HL-60 (cell line): ENCODE results near the gene DHX34.
"Not testable (repeated sequence)": the region's sequence is repeated elsewhere in the genome, so short reads cannot be mapped to it uniquely, and the experiment has no call there.

Experiments used
- DNase-seq, 2 experiments: peaks; one replicate each; pipeline ENCODE4 v3.0.0-alpha.2; 2010 to 2020; ENCODE audit warnings: low read depth in 1 of 2, low spot score in 1 of 2
- H3K27ac ChIP-seq: fragments of 250-450 bp; sonication (Bioruptor Pico); replicated peaks from 2 replicates; pipeline ENCODE4 v1.5.1; 2020; ENCODE audit warnings: mild to moderate bottlenecking, moderate library complexity
- H3K27me3 ChIP-seq: fragments of 250-450 bp; sonication (Bioruptor Pico); 2 replicates; pipeline ENCODE4 v1.5.1; 2021; ENCODE audit warnings: mild to moderate bottlenecking, moderate library complexity; ENCODE audit not compliant: insufficient read depth, poor library complexity, severe bottlenecking
- H3K4me3 ChIP-seq: replicated peaks from 2 replicates; pipeline ENCODE4 v1.5.1; 2011; ENCODE audit warnings: mild to moderate bottlenecking, control low read depth, low read length; ENCODE audit not compliant: insufficient read depth
- CTCF ChIP-seq: IDR thresholded peaks from one replicate; pipeline ENCODE4 v1.5.1; 2011; ENCODE audit warnings: low read length, control low read depth, inconsistent platforms; ENCODE audit not compliant: insufficient read depth
- GABPA ChIP-seq: IDR thresholded peaks from 2 replicates; pipeline ENCODE4 v1.6.1; 2012; ENCODE audit warnings: low read depth
- POLR2AphosphoS5 ChIP-seq: IDR thresholded peaks from 2 replicates; pipeline ENCODE4 v1.6.1; 2012; ENCODE audit warnings: low read depth
- REST ChIP-seq: IDR thresholded peaks from 2 replicates; pipeline ENCODE4 v1.6.1; 2012; ENCODE audit warnings: low read depth; ENCODE audit not compliant: insufficient replicate concordance
- SPI1 ChIP-seq: IDR thresholded peaks from 2 replicates; pipeline ENCODE4 v1.6.1; 2012; ENCODE audit warnings: low read depth, mild to moderate bottlenecking, borderline replicate concordance
- long read RNA-seq: library from polyadenylated mRNA; unstranded; transcript quantifications from one replicate; pipeline ENCODE4 v2.0.0, GENCODE V29; 2020

The DHX34 gene
- long read RNA-seq, full-length matches to known transcripts = 4 of 22 reads
- long read RNA-seq, partial matches to known transcripts = 12 of 22 reads
- long read RNA-seq, other reads (novel, unspliced or antisense) = 6 of 22 reads

GRCh38 chr19:47348819-47349795 is at the start of gene DHX34:
Gene DHX34 (plus strand): TSS chr19:47349315. CDS start chr19:47353031, 3,716 bp downstream.
- TF ChIP-seq GABPA (0 out of 2 replicates have a peak, but pooled peaks have one; percentile 43), REST (no peak), CTCF (peak; percentile 92), SPI1 (no peak; the same call in 1 of the 2 replicates), POLR2AphosphoS5 (peak; percentile 90)
- H3K27ac ChIP-seq = peak within 1 kb of the TSS; percentile 74
- DNase-seq = peak; percentile 99

GRCh38 chr19:47300867-47301266 is 48.2 kb upstream of the DHX34 start:
- H3K27me3 ChIP-seq, H3K27ac ChIP-seq, H3K4me3 ChIP-seq, DNase-seq: not testable (repeated sequence)

More at GRCh38 chr19:47348819-47349795, at the start of gene DHX34:
- H3K4me3 ChIP-seq = peak within 1 kb of the TSS; percentile 83
- no peaks in the 10 kb centered on the region for H3K27me3 ChIP-seq

- no peak overlapping the region for H3K4me3 ChIP-seq
- DNase-seq = peak in 1 of 2 experiments; percentile 37
- TF ChIP-seq SPI1 (no peak), CTCF (no peak), POLR2AphosphoS5 (no peak), REST (no peak), GABPA (no peak)
- H3K27ac ChIP-seq = no peak overlapping the region
- no peaks in the 10 kb centered on the region for H3K27me3 ChIP-seq
These were observed 46.9 kb upstream of the DHX34 start for GRCh38 chr19:47302249-47302648.

- DNase-seq = no peak
- no peak overlapping the region for H3K4me3 ChIP-seq
- no peak for TF ChIP-seq GABPA
- no peak for TF ChIP-seq POLR2AphosphoS5
- TF ChIP-seq REST = no peak
- no peak for TF ChIP-seq CTCF
- TF ChIP-seq SPI1 = no peak
- no peaks in the 10 kb centered on the region for H3K27me3 ChIP-seq
- H3K27ac ChIP-seq = no peak overlapping the region
These were observed 45.1 kb upstream of the DHX34 start for GRCh38 chr19:47303966-47304365.
